Body of pancreas (tissue), 4 donors: ENCODE measurements around the gene EXOSC3. TPM values are rescaled to one million over a fixed set of nuclear protein-coding genes. Genes with fewer than 3 reads are reported as not detected.

ENCODE experiments used
- ATAC-seq: fragments of 150-250 bp; one replicate; pipeline ENCODE4 v1.9.1; 2016
- DNase-seq, 4 donors: peaks; one replicate each; pipeline ENCODE4 v3.0.0-alpha.2; 2019
- H3K27ac ChIP-seq, 4 donors: fragments of 200-600 bp; sonication (generic); 1 replicate in 3 of 4; 2 replicates in 1 of 4; pipeline versions ENCODE4 v1.5.1 to v1.6.1; 2016 to 2019; ENCODE audit warnings: mild to moderate bottlenecking in 1 of 4, mixed read lengths in 1 of 4, moderate library complexity in 1 of 4
- H3K27me3 ChIP-seq, 2 donors: fragments of 200-600 bp; sonication (generic); one replicate each; pipeline ENCODE4 v1.6.0; 2016; ENCODE audit warnings: mild to moderate bottlenecking in 1 of 2
- H3K36me3 ChIP-seq, 2 donors: fragments of 200-600 bp; sonication (generic); replicated peaks in 1 of 2; 2 replicates each; pipeline ENCODE4 v1.5.1; 2016; ENCODE audit warnings: low read depth in 2 of 2; ENCODE audit not compliant: insufficient read depth in 1 of 2
- H3K4me1 ChIP-seq: fragments of 200-600 bp; sonication (generic); one replicate; pipeline ENCODE4 v1.6.0; 2016
- H3K4me3 ChIP-seq, 2 donors: fragments of 200-600 bp; sonication (generic); 1 replicate in 1 of 2; 2 replicates in 1 of 2; pipeline ENCODE4 v1.5.1; 2016 to 2019
- H3K9me3 ChIP-seq, 3 donors: fragments of 200-600 bp; sonication (generic); 1 replicate in 2 of 3; 2 replicates in 1 of 3; pipeline ENCODE4 v1.5.1; 2016
- POLR2A ChIP-seq, 3 donors: fragments of 450-650 bp; IDR thresholded peaks; one replicate each; pipeline ENCODE4 v1.6.1; 2016; ENCODE audit warnings: antibody characterized with exemption in 3 of 3, mild to moderate bottlenecking in 2 of 3
- WGBS, 2 donors: methylation state at CpG; one replicate each; pipeline ENCODE4 v1.1.5; 2017; 5-methylcytosine and 5-hydroxymethylcytosine counted together
- intact Hi-C: fragments of 100-400 bp; cut with DNase I; formaldehyde crosslinking; loops from one replicate; pipeline ENCODE4 v1.15.1; 2023
- total RNA-seq, 2 donors: library from RNA; depleted of rRNA; stranded (reverse); fragments of >200 nt; gene quantifications; one replicate each; pipeline ENCODE4 v1.1.0, GENCODE V29; 2016
- TF ChIP-seq, protein P1 (sequence below), 7 experiments: fragments of 450-650 bp in 4 of 7; fragments of 200-600 bp in 3 of 7; sonication (generic) in 3 of 7; IDR thresholded peaks; one replicate each; pipeline ENCODE4 v1.5.1; 2016 to 2019; ENCODE audit warnings: antibody characterized with exemption in 7 of 7

Gene EXOSC3
- total RNA-seq, 2 donors from 2014 or later = 33.2 to 47.8 TPM

DNA sequence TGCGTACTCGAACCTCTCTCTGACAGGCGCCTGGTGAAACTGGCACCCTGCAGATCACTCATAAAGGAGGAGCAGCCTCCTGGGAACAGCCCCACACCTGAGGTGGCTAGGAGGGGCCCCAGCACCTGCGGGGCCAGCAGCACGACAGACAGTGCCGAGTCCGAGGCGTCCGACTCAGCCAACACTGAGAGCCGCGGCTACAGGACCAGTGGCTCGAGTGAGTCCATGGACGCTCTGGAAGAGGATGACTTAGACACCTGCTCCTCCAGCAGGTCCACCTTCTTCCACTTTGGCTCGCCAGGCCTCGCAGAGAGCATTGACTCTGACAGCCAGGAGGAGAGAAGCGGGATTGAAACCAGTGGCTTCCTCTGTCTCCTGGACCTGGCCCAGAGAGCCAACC, 44.7 kb downstream of the EXOSC3 start:
- DNase-seq (no peak), ATAC-seq (no peak)
- no peak for TF ChIP-seq POLR2A (IDR thresholded peaks at IDR 0.05)
- TF ChIP-seq, protein P1, sequence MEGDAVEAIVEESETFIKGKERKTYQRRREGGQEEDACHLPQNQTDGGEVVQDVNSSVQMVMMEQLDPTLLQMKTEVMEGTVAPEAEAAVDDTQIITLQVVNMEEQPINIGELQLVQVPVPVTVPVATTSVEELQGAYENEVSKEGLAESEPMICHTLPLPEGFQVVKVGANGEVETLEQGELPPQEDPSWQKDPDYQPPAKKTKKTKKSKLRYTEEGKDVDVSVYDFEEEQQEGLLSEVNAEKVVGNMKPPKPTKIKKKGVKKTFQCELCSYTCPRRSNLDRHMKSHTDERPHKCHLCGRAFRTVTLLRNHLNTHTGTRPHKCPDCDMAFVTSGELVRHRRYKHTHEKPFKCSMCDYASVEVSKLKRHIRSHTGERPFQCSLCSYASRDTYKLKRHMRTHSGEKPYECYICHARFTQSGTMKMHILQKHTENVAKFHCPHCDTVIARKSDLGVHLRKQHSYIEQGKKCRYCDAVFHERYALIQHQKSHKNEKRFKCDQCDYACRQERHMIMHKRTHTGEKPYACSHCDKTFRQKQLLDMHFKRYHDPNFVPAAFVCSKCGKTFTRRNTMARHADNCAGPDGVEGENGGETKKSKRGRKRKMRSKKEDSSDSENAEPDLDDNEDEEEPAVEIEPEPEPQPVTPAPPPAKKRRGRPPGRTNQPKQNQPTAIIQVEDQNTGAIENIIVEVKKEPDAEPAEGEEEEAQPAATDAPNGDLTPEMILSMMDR (IDR thresholded peaks at IDR 0.05) = no peak
- 91% methylated on average over 4 to 14 of the region's 16 CpGs for WGBS, 2 donors
- Histone ChIP-seq H3K27ac (no peak overlapping the region), H3K9me3 (no peaks in the 10 kb centered on the region), H3K4me1 (no peaks in the 10 kb centered on the region), H3K36me3 (no peaks in the 10 kb centered on the region), H3K27me3 (no peaks in the 10 kb centered on the region), H3K4me3 (no peak overlapping the region)
- intact Hi-C loops = loop anchor here (10.0 kb wide), 3 partner anchors 175 to 665 kb away; no protein-coding TSS in a partner anchor

DNA sequence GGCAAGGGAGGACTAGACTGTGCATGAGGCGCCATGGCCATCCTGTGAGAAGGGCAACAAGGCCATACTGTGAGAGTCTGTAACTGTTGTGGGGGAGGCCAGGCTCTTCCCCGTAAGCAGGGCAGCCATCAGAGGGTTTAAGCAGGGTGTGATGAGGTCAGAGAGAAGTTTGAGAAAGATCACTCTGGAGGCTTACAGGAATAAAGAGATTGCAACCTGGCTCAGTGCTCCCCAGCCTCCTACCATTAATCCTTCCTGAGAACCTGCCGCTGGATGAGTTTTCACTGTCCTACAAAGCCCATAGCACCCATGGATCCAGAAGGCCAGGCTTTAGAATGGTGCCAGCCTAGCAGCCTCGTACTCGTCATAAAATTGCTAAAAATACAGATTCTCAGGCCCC, 45.6 kb downstream of the EXOSC3 start:
- no peaks in the 10 kb centered on the region for H3K9me3 ChIP-seq
- no peaks in the 10 kb centered on the region for H3K4me1 ChIP-seq
- no peaks in the 10 kb centered on the region for H3K27me3 ChIP-seq
- H3K4me3 ChIP-seq = no peak overlapping the region
- WGBS, 2 donors = 84 to 93% methylated on average over 5 of the region's 5 CpGs
- no peak overlapping the region for H3K27ac ChIP-seq
- ATAC-seq = no peak
- intact Hi-C loops = no loop called here
- DNase-seq = no peak
- TF ChIP-seq, protein P1 (IDR thresholded peaks at IDR 0.05) = no peak
- TF ChIP-seq POLR2A (IDR thresholded peaks at IDR 0.05) = no peak
- no peaks in the 10 kb centered on the region for H3K36me3 ChIP-seq

DNA sequence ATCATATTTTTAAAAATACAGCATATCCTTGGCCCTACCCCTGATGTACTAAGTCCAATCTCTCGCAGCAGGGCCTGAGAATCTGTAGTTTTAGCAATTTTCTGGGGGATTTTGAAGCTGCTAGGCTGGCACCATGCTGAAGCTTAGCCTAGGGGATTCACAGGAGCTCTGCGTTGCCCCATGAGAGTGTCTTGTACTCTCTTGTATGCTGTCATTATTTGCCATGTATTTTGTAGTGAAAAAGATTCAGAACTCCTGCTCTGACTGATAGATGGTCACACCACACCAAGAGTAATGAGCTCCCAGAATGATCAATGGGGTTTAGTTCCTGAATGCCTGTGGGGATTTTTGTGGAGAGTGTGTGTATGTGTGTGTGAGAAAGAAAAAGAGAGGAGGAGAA, 51.9 kb downstream of the EXOSC3 start:
- H3K36me3 ChIP-seq = no peaks in the 10 kb centered on the region
- intact Hi-C loops = loop anchor here (5.0 kb wide), 1 partner anchor 51 kb away; no protein-coding TSS in a partner anchor
- no peaks in the 10 kb centered on the region for H3K27me3 ChIP-seq
- TF ChIP-seq, protein P1 (IDR thresholded peaks at IDR 0.05) = no peak
- TF ChIP-seq POLR2A (IDR thresholded peaks at IDR 0.05) = no peak
- H3K4me3 ChIP-seq = no peak overlapping the region
- WGBS, 2 donors = 46 to 88% methylated on average over 2 of the region's 2 CpGs
- no peaks in the 10 kb centered on the region for H3K4me1 ChIP-seq
- H3K9me3 ChIP-seq = no peaks in the 10 kb centered on the region
- ATAC-seq = no peak
- H3K27ac ChIP-seq = no peak overlapping the region
- no peak for DNase-seq

DNA sequence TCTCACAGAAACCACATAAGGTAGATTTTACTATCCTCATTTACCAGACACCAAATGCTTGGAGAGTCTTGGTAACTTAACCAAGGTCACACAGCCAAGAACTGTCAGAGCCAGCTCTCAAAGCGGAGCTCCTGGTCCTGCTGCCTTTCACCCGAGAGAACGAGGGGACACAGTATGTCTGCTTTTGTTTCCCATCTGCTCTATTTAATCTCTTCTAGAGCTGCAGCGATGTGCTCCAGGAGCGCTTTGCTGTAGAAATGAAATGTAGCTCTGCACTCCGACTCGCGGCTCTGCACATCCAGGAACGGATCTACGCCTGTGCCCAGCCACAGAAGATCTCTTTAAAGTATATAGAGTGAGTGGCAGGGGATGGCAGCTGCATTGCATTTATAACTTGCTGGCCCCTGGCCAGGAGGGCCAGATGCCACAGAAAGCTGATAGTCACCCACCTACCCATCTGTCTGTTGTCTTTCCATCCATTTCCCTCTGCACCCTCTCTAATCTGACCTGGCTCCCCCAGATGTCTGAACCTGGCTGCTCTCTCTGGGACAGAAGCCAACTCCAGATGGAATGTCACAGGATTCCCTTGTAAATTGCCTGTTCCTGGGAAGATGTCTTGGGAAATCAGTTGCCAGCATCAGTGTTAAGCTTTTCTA, 52.6 kb downstream of the EXOSC3 start:
- no peak overlapping the region for H3K4me3 ChIP-seq

More for the DNA sequence above, 52.6 kb downstream of the EXOSC3 start:
- no peaks in the 10 kb centered on the region for H3K4me1 ChIP-seq
- 75 to 96% methylated on average over 9 to 10 of the region's 10 CpGs for WGBS, 2 donors
- H3K27ac ChIP-seq = no peak overlapping the region
- no peaks in the 10 kb centered on the region for H3K27me3 ChIP-seq
- H3K36me3 ChIP-seq = no peaks in the 10 kb centered on the region
- ATAC-seq (no peak), DNase-seq (no peak)
- H3K9me3 ChIP-seq = no peaks in the 10 kb centered on the region
- intact Hi-C loops = loop anchor here (5.0 kb wide), 1 partner anchor 50 kb away; no protein-coding TSS in a partner anchor
- TF ChIP-seq, protein P1 (IDR thresholded peaks at IDR 0.05) = no peak
- TF ChIP-seq POLR2A (IDR thresholded peaks at IDR 0.05) = no peak
